ENCODE results near the gene GNAT1.

Gene GNAT1

DNA sequence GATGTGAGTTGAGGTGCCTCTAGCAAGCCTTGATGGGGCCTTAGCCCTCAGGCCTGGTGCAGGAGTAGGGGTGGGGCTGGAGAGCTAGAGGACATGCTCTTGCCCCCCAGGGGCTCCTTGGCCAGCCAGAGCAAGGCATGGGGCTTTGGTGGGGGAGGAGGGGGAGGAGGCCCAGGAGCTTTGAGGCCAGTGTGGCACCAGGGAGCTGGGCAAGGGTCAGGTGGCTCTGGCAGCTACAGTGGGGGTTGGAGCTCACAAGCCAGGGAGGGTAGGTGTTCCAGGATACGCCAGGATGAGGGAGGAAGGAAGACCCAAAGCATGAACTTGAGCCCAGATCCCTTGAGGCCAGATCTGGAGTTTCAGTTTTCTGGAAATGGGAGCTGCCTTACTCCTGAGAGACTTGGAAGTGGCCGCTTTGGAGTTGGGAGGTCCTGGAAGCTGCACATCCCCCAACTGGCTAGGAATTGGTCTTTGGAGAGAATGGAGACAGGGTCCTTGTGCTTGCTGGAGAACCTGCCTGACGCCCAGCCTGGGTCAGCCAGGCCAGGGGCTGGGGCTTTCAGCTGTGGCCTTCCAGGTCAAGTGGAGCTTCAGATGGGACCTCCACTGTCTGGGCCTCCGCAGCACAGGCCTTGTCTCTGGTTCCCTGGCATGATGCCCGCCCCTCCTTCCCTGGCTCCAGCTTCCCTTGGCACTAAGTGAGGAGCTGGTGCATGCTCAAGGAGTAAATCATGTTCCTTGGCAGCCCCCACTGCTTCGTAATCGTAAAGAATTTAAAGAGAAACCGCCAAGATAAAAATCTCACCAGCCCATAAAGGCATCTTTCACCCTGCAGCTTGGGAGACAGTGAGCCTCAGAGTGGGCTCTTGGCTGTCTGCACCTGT lies 27.6 kb upstream of the GNAT1 start:
- no peak for DNase-seq

GRCh38 chr3:50164481-50164880 lies 26.9 kb upstream of the GNAT1 start:
- DNase-seq, result no peak

- no peak for DNase-seq
Measured at GRCh38 chr3:50164984-50165909, 26.2 kb upstream of the GNAT1 start.

GRCh38 chr3:50165910-50166538 lies 25.4 kb upstream of the GNAT1 start:
- no peak for DNase-seq

GRCh38 chr3:50166620-50167019 lies 24.8 kb upstream of the GNAT1 start:
- no peak for DNase-seq

GRCh38 chr3:50167069-50167840 lies 24.2 kb upstream of the GNAT1 start:
- no peak for DNase-seq

DNA sequence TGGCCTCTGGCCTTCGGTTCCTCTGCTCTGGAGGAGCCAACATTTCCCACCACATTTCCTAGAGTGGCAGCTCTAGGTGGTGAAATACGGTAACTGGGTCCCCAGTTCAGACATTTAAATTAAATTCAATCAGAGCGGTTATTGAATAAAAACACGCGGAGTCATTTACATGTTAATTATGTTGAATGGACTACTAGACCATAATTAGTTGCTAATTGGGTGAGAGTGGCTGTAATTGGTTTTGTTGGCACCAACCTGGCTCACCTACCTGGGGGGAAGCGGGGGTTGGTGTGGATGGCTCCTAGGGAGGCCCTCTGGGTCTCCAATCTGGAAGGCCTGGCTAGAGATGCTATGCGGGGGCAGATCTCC lies 23.6 kb upstream of the GNAT1 start:
- no peak for DNase-seq

DNA sequence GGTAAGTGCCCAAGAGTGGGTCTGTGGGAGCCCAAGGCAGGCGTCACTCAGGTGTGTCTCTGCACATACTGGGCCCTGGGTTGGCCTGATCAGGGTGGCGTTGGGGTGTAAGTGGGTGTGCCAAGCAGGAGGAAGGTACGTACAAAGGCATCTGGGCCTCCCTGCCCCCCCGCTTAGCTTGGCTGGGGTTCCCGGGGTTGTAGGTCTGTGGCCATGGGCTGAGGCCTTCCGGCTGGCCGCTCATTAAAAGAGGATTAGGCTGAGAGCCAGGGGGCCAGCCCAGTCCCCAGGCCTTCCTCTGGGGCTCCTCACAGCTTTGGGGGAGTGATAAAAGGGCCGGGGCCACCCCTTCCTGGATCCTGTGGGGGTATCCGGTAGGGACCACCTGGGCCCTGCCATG lies 23.0 kb upstream of the GNAT1 start:
- DNase-seq, result no peak

DNA sequence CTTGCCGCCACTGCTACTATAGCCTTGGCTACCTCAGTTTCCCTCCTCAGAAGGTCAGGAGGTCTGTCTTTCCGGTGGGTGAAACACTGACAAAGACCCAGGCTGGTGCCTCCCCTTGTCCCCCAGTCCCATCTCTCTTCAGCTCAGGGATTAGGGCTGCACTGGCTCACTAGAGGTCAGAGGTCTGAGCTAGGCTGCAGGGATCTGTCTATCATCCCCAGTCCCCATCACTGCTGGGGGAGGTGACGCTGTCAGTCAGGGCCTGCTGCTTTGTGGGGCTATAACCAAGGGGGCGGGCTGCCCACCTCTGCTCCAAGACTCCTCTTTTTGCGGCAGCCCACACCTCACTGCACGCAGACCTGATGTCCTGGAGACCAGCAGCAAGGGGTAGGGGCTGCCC lies 22.6 kb upstream of the GNAT1 start:
- no peak for DNase-seq

GRCh38 chr3:50169232-50169832 lies 22.1 kb upstream of the GNAT1 start:
- DNase-seq, result no peak

GRCh38 chr3:50169858-50170257 lies 21.6 kb upstream of the GNAT1 start:
- no peak for DNase-seq

- DNase-seq, result no peak
Measured at GRCh38 chr3:50170689-50171088, 20.7 kb upstream of the GNAT1 start.

GRCh38 chr3:50171540-50172301 lies 19.7 kb upstream of the GNAT1 start:
- no peak for DNase-seq

DNA sequence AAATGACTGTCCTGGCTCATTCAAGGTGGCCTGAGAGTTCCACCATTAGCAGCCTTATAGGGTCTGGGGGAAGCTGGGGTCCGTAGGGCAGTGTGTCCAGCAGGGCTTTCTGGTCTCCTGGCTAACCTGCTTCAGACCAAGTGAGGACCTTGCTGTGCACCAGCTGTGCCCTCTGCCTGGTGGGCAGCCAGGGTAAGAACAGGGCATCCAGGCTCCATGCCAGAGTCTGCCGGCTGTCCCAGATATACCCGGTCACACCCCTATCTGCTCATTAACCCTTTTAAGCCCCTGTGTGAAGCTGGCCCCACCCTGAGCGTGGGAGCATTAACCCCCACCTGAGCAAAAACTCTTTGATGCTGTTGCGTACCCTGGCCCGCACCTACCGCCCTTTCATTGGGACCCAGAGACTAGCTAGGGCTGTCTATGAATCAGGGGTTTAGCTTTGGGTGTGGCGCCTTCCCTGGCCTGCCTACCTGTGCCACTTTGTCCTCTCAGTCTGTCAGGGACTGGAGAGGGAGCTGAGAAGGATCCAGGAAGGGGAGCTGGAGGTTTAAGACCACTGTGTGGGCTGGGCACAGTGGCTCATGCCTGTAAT lies 18.7 kb upstream of the GNAT1 start:
- DNase-seq, result no peak

- no peak for DNase-seq
Measured at GRCh38 chr3:50173685-50174516, 17.5 kb upstream of the GNAT1 start.

- DNase-seq, result no peak
Measured at GRCh38 chr3:50174517-50174895, 16.9 kb upstream of the GNAT1 start.

- no peak for DNase-seq
Measured at GRCh38 chr3:50174947-50175524, 16.4 kb upstream of the GNAT1 start.

- DNase-seq, result no peak
Measured at GRCh38 chr3:50177346-50177745, 14.1 kb upstream of the GNAT1 start.

DNA sequence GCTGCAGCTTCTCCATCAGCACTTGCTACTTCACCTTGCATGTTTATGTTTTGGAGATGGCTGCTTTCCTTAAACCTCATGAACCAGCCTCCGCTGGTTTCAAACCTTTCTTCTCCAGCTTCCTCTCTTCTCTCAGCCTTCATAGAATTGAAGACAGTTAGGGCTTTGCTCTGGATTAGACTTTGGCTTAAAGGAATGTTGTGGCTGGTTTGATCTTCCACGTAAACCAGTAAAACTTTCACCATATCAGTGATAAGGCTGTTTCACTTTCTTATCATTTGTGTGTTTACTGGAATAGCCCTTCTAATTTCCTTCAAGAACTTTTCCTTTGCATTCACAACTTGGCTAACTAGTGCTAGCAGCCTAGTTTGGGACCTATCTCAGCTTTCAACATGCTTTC lies 11.7 kb upstream of the GNAT1 start:
- no peak for DNase-seq

- DNase-seq, result no peak
Measured at GRCh38 chr3:50181985-50182384, 9.4 kb upstream of the GNAT1 start.
